Hematopoietic multipotent progenitor cell (in vitro differentiated cells): ENCODE results near the gene MFNG. TPM values are rescaled to one million over a fixed set of nuclear protein-coding genes. Genes with fewer than 3 reads are reported as not detected.
"Not testable (repeated sequence)": the region's sequence is repeated elsewhere in the genome, so short reads cannot be mapped to it uniquely, and the experiment has no call there.

Source experiments
- DNase-seq, 3 donors: peaks; one replicate each; pipeline ENCODE4 v3.0.0-alpha.2; 2011 to 2015; ENCODE audit warnings: low read depth in 2 of 3, low spot score in 2 of 3
- total RNA-seq: library from RNA; depleted of rRNA; stranded (reverse); fragments of >200 nt; gene quantifications from one replicate; pipeline ENCODE4 v1.2.3, GENCODE V29; 2012

MFNG gene, protein sequence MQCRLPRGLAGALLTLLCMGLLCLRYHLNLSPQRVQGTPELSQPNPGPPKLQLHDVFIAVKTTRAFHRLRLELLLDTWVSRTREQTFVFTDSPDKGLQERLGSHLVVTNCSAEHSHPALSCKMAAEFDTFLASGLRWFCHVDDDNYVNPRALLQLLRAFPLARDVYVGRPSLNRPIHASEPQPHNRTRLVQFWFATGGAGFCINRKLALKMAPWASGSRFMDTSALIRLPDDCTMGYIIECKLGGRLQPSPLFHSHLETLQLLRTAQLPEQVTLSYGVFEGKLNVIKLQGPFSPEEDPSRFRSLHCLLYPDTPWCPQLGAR
- 176 TPM for total RNA-seq

DNA sequence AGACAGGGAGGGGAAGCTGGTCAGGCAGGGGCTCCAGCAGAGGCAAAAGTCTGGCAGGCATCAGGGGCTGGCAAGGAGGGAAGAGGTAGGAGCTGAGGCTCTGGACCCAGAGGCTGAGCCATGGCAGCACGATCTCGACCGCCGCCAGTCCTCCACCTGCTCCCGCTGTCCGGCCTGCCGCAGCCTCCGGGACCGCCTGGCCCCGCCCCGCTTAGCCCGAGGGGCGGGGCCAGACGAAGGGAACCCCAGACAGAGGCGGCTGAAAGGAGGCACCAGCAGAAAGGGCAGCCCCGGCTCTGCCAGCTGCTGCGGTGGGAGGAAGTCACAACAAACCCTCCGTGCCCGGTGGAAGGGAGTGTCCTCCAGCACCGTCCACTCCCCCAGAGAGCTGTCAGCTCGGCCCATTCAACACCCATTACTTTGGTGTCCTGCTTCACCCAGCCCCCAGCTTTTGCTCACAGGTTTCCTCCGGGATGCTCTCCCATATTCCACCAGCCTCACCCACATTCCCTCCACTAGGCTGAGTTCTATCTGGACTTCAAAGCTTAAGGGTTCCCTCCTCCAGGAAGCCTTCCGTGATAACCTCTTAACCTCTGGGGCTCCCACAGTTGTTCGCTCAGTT lies at the start of gene MFNG:
Gene MFNG, minus strand, starts transcription at position 161 of the 622 bp plus-strand sequence. CDS start 207 bp downstream, outside the sequence.
- DNase-seq, result peak; percentile 47 to 87 (median 80)

DNA sequence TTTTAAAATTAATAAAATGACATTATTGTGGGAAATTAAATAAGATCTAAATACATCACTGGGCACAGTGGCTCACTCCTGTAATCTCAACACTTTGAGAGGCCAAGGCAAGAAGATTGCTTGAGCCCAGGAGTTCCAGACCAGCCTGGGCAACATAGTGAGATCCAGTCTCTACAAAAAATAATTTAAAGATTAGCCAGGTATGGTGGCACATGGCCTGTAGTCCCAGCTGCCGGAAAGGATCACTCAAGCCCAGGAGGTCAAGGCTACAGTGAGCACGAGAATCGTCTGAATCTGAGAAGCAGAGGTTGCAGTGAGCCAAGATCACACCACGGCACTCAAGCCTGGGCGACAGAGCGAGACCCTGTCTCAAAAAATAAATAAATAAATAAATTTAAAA lies 49.0 kb upstream of the MFNG start:
- no peak for DNase-seq

DNA sequence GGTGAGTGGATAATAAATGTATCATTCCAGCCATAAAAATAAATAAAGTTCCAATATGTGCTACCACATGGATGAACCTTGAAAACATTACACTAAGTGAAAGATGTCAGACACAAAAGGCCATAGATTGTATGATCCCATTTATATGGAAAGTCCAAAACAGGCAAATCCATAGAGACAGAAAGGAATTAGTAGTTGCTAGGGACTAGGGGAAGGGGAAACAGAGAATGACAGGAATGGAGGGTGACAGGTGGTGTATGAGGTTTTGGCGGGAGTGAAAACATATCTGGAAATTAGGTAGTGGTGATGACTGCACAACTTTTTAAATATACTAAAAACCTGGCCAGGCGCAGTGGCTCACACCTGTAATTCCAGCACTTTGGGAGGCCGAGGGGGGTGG lies 48.3 kb upstream of the MFNG start:
- no peak for DNase-seq

DNA sequence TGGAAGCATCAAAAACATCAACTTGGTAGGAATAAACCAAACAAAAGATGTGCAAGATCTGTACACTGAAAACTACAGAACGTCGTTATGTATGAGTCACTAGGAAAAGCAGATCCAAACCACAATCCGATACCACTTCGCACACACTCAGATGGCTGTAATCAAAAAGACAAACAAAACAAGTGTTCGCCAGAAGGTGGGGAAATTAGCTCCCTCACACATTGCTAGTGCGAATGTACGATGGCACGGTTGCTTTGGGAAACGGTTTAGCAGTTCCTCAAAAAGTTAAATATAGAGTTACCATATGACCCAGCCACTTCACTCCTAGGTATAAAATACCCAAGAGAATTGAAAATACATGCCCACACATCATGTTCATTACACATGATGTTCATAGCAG lies 47.8 kb upstream of the MFNG start:
- DNase-seq, result peak in 2 of 3 donors; percentile 88 to 94

DNA sequence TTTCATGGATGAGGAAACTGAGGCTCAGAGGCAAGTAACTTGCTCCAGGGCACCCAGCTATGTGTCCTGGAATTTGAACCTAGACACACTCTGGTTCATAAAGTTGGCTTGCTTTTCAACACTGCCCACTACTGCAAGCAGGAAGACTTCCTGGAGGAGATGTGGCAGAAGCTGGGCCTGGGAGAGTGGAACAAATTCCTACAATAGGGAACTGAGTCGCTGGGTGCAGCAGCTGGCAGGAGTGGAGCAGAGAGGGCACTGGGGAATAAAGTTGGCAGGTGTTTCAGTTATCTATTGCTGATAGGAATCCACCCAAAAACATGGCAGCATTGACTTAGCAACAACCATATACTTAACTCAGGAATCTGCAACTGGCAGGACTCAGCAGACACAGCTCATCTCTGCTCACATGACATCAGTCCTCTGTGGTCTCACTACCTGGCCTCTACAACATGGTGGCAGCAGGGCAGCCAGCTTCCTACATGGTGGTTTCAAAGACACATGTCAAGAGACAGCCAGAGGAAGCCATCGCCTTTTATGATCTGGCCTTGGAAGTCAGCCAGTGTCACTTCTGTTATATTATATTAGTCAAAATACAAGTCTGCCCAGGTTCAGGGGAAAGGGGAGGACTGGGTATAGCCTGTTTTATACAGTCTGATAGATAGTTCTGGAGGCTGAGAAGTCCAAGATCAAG lies 43.6 kb upstream of the MFNG start:
- DNase-seq, result peak in 2 of 3 donors; percentile 45 to 73

DNA sequence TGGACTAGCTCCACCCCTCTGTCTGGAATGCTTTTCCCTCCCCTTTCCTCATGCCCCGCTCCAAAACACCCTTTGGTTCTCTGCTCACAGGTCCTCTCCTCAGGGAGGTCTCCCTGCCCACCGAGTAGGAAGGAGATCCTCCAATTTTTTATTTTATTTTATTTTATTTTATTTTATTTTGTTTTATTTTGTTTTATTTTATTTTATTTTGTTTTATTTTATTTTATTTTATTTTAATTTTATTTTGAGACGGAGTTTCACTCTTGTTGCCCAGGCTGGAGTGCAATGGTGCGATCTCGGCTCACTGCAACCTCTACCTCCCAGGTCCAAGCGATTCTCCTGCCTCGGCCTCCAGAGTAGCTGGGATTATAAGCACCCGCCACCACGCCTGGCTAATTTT lies 41.8 kb upstream of the MFNG start:
- not testable (repeated sequence) for DNase-seq

DNA sequence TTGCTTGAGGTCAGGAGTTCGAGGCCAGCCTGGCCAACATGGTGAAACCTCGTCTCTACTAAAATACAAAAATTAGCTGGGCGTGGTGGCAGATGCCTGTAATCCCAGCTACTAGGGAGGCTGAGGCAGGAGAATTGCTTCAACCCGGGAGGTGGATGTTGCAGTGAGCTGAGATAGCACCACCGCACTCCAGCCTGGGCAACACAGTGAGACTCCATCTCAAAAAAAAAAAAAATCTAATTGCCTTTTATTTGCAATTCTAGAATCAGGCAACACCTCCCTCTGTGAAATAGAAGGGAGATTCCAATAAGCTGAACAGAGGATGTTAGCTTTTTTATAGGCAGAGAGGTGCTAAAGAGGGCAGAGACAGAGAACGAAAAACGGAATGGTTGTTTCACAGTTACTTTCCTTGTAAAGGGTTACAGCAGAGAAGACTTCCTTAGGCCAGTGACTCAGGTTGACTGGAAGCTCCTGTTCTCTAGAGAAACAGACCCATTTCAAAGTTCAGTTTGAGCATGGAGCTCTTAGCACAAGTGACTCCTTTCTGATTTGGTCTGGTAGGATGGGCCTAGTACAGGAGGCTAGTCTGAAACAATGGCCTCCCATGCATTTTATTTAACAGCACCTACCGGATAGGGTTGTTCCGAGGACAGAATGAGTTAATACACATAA lies 41.0 kb upstream of the MFNG start:
- DNase-seq, result not testable (repeated sequence)

DNA sequence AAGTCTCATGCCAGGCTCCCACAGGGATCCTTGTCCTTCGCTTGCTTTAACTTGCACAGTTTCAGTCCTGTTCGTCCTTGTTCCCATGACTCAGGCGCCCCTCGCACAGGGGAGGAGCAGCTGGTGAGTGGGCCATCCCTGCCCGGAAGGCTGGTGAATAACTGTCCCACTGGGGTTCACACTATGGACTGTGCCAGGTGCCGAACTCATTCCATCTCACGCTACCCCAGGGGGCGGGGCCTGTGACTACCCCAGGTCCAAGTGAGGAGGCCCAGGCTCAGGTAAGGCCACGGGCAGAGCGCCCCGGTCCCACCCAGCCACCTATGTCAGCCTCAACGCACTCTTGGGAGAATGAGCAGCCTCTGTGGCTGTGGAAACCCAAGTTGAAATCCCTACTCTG lies 40.2 kb upstream of the MFNG start:
- no peak for DNase-seq

DNA sequence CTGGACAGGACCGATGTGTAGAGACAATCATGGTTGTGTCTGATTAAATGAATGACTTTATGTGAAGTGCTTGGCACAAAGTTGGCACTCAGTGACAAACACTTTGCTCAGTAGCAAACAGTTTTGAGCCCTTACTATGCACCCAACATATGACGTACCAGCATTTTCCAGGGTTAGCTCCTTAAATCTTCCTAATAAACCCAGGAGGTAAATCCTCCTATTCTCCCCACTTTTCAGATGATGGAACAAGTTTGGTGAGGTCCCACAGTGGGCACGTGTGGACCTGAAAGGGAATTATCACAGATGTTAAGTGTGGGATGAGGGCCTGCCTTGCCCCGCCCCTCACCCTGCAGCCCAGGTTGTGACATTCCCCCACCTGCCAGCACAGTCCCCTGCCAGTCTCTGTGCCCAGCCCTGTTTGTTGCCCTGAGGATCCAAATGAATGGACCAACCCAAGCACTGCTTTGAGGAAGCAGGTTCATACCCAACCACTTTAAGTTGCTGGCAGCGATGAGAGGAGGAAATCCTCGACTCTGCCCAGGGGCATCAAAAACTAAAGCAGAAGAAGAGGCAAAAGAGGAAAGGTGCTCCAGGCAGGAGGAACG lies 39.7 kb upstream of the MFNG start:
- DNase-seq, result no peak

DNA sequence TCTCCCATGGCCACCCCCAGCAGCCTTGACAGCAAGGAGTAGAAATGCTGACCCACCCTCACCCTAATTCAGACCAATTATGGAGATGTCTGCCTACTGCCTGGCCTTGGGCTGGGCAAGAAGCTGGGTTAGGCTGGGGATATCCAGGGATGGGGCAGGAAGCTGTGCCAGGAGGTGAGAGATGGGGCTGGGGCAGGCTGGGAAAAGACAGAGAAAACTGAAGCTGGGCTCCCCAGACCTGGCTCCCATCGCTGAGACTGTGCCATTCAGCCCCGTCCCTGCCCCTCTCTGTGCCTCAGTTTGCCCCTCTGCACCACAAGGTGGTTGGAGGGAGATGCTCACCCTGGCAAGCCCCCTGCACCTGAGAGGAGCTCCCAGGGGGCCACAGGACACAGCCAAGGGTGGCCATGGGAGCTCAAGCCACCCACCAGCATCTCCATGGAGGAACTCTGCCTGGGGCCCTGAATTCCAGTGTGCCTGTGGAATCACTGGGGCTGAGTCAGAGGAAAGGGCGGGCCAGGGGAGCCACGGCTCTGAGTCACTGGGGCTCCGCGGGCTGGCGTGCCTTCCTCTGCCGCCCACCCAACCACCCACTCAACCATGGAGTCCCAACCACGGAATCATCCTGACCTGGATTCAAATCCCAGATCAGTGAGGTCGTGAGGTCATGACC lies 39.0 kb upstream of the MFNG start:
- DNase-seq, result peak in 1 of 3 donors; percentile 50

DNA sequence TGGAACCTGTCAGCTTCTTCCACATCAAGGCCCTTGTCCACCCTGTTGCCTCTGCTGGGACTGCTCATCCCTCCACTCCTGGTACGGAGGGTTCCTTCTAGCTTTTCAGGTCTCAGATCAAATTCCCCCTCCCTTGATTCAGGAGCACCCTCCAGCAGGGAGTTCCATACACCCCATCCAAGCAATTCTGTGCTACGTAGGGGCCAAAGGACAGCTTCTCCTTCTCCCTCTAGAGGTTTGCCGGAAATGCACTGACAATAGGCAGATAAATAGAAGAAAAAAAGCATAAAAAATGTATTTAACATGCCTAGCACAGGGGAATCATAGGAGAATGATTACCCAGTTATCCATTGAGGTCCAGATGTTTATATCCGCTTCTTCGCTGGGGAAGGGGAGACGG lies 36.3 kb upstream of the MFNG start:
- no peak for DNase-seq

DNA sequence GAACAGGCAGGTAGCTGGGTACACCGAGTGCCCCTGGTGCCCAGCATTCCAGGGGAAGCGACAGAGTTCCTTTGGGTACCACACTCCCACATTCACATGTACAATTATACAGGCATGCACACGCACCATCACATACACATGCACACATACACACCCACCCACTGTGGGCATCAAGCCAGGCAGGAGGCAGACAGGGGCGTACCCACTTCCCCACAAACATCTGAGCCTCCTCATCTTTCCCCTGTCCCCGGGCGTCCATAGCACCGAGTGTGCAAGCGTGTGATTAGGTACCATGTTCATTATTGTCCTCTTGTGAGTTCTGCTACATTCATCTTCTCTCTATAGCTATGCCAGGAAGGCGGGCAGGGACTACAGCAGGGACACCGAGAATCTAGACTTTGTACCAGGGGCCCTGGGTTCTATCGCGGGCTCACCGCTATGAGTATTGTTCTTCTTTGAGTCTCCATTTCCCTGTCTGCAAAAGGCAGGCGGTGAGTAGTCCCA lies 35.1 kb upstream of the MFNG start:
- peak in 1 of 3 donors; percentile 41 for DNase-seq

DNA sequence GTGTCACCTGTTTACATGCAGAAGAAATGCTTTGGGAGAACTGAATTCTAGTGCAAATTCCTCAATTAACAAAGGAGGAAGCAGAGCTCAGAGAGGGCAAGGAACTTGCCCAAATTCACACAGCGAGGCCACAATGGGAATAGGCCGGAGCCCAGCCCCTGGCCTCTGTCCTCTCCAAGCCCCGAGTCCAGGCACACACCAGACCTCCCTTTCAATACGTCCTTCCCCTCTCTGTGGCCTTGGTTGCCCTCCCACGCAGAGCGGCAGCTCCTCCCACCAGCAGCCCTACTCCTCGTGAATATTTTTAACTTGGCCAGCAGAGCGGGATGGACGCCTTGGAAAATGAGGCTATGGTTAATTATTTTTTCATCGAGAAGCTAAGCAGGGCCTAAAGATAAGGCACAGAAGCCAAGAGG lies 34.6 kb upstream of the MFNG start:
- no peak for DNase-seq

DNA sequence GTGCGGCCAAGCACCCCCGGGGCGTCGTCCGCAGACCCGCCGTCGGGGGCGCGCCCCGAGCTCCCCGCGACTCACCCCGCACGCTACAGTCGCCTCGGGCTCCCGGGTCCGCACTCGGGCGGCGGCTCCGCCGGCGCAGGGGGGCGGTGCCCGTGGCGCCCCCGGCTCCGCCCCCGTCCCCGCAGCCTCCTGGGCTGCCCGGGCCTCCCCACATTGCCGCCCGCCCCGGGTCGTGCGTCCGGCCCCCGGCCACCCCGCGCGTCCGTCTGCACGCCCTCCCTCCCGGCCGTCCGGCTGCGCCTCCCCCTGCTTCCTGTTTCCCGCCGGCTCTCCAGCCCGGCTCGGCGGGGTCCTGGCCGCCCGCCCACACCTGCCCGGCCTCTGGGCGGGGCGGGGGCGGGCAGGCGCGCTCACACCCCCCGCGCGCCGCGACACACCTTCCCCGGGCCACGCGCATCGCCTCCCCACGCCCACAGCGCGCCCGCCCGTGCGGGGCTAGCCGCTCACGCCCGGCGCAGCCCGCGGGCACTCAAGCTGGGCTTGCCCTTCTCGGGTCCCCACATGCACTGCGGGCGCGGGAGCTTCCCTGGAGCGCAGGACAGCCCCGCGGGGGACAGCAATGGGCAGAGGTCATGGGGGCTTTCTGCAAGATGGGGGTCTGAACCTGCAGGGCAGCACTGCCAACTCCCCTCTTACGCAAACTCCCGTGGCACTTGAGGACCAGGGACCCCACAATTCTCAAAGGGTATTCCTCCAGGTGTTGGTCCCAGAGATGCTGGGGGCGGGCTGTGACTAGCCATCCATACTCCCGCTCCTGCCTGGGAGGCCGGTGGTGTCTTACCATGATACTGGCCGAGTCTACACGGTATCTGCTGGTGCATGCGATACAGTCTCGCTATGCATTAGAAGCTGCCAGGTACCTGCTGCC lies 33.3 kb upstream of the MFNG start, which contains the start of gene CARD10:
Gene CARD10, minus strand, starts transcription at position 148 of the 928 bp plus-strand sequence. CDS start 215 bp downstream, outside the sequence.
- DNase-seq, result no peak

DNA sequence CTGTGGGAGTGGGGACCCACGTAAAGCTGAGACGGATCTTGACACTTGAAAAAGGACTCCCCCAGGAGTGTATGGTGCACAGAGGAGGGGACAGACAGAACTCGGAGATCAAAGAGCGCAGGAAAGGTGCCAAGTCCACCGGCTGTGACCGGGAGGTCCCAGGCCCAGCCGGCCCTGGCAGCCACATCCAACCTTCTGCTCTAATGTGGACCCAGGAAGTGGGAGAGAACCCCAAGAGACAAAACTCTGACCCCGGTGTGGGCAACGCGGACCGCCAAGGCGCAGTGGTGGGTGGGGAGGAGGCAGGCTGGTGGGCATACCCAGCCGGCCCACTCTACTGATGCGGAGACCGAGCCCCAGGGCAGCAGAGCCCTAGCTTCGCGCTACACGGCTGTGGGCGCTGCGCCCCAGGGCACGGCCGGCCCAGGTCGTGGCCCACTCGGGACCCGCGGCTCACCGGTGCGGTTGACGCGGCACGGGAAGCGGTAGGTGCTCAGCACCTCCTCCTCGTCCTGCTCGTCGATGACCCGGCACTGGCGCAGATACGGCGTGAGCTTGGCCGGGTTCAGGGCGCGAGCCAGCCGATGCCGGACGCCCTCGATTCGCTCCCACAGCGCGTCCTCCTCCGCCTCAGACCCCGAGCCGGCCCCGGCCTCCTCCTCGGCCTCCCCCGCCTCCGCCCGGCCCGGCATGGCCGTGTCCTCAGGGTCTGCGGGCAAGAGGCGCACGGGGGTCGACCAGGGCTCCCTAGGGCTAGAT lies 32.5 kb upstream of the MFNG start:
- DNase-seq, result no peak

DNA sequence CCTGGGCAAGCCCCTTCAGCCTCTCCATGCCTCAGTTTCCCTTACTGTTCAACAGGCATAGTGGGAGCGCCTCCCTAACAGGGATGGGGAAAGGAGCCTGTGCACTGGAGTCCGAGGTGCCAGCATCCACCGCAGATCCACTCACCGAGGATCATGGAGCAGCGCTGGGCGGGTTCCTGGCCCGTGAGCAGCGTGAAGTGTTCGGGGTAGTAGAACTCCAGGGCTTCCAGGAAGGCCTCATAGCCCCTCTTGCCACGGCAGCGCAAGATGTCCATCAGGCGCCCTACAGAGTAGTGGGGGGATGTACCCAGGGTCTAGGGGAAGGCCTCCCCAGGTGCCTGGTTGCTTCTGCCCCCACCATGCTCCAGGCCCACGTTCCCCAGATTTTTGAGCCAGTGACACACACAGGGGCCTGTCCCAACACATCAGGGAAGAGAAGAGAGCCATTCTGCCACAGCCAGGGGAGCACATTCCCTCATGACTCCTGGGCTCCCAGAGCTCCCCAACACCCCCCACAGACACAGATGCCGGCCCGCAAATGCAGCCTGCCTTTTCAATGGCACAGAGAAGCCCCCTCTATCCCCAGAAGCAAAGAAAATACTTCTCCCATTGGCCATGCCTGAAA lies 31.8 kb upstream of the MFNG start:
- DNase-seq, result no peak

DNA sequence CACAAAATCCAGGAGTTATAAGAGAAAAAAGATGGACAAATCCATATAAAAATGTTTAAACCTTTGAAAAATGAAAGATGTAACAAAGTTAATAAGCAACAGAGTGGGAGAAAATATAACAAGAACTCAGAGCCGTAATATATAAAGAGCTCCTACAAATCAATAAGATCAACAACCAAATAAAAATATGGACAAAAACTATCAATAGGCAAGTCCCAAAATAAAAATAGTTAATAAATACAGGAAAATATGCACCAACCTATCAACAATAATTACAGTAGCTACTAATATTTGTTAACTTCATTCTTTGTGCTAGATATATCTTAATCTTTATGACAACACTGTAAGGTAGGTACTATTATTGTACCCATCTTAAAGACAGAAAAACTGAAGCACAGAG lies 30.3 kb upstream of the MFNG start:
- no peak for DNase-seq

DNA sequence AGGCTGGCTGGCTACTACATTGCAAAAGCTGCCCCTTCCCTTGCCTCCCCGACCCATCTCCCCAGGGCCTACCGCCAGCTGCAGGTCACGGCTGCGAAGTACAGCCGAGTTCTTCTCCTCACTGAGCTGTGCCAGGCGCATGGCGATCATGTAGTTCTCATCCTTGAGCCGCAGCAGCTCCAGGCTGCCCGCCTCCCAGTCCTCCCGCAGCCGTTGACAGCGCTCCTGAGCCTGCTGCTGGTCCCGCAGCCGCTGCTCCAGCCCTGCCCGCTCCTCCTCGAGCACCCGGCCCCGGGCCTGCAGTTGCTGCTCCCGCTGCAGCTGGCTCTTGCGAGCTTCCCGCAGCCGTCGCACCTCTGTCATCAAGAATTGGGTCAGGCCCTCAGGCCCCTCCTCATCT lies 29.7 kb upstream of the MFNG start:
- no peak for DNase-seq
